Endothelial cell (in vitro differentiated cells): Measurements from ENCODE around the gene DNAH17. TPM values are rescaled to one million over a fixed set of nuclear protein-coding genes. Genes with fewer than 3 reads are reported as not detected.

ENCODE experiments used
- DNase-seq: peaks from one replicate; pipeline ENCODE4 v3.0.0; 2021; ENCODE audit warnings: low spot score
- H3K27ac Mint-ChIP-seq: one replicate; pipeline ENCODE4 v1.8.0; 2021; ENCODE audit warnings: mixed read lengths, inconsistent platforms; ENCODE audit not compliant: unreplicated experiment
- H3K27me3 Mint-ChIP-seq: one replicate; pipeline ENCODE4 v1.8.0; 2021; ENCODE audit warnings: mild to moderate bottlenecking, moderate library complexity, mixed read lengths, inconsistent platforms; ENCODE audit not compliant: unreplicated experiment
- H3K36me3 Mint-ChIP-seq: one replicate; pipeline ENCODE4 v1.8.0; 2021; ENCODE audit warnings: mild to moderate bottlenecking, low read depth, mixed read lengths, inconsistent platforms; ENCODE audit not compliant: unreplicated experiment
- H3K4me1 Mint-ChIP-seq: one replicate; pipeline ENCODE4 v1.8.0; 2021; ENCODE audit warnings: mild to moderate bottlenecking, mixed read lengths, inconsistent platforms; ENCODE audit not compliant: unreplicated experiment
- H3K4me3 Mint-ChIP-seq: one replicate; pipeline ENCODE4 v1.8.0; 2021; ENCODE audit warnings: mild to moderate bottlenecking, mixed read lengths, inconsistent platforms; ENCODE audit not compliant: unreplicated experiment
- H3K9me3 Mint-ChIP-seq: one replicate; pipeline ENCODE4 v1.8.0; 2021; ENCODE audit warnings: mixed read lengths, inconsistent platforms; ENCODE audit not compliant: unreplicated experiment
- CTCF ChIP-seq: fragments of 200-600 bp; sonication (generic); IDR thresholded peaks from one replicate; pipeline ENCODE4 v1.5.0; 2021; ENCODE audit warnings: antibody characterized with exemption; ENCODE audit not compliant: unreplicated experiment
- total RNA-seq: library from RNA; stranded (reverse); fragmentation: NEBNext Ultra II Directional; extraction: Animal tissue kit (Norgen Biotek cat#: 25700); gene quantifications from one replicate; pipeline ENCODE4 v1.2.1, GENCODE V29; 2021; ENCODE audit not compliant: unreplicated experiment

DNAH17 gene
- total RNA-seq, 1 donor from 2014 or later = 1.0 TPM

- no peaks in the 10 kb centered on the region for H3K4me1 Mint-ChIP-seq
- peaks cover 3% of the 10 kb centered on the region for H3K27me3 Mint-ChIP-seq
- H3K4me3 Mint-ChIP-seq = no peak overlapping the region
- peak overlapping the region; percentile 30 for H3K27ac Mint-ChIP-seq
- DNase-seq = no peak
- TF ChIP-seq CTCF = no peak
- no peaks in the 10 kb centered on the region for H3K36me3 Mint-ChIP-seq
- no peaks in the 10 kb centered on the region for H3K9me3 Mint-ChIP-seq
Observed at GRCh38 chr17:78621720-78622490, 44.7 kb upstream of the DNAH17 start.

GRCh38 chr17:78620099-78620498, 42.9 kb upstream of the DNAH17 start:
- no peaks in the 10 kb centered on the region for H3K4me1 Mint-ChIP-seq
- H3K4me3 Mint-ChIP-seq = no peak overlapping the region
- TF ChIP-seq CTCF = no peak
- H3K9me3 Mint-ChIP-seq = no peaks in the 10 kb centered on the region
- peaks cover 3% of the 10 kb centered on the region for H3K27me3 Mint-ChIP-seq
- DNase-seq = no peak
- H3K36me3 Mint-ChIP-seq = no peaks in the 10 kb centered on the region
- peak overlapping the region; percentile 59 for H3K27ac Mint-ChIP-seq

- H3K9me3 Mint-ChIP-seq = no peaks in the 10 kb centered on the region
- H3K27ac Mint-ChIP-seq = no peak overlapping the region
- no peaks in the 10 kb centered on the region for H3K36me3 Mint-ChIP-seq
- no peaks in the 10 kb centered on the region for H3K4me1 Mint-ChIP-seq
- no peak overlapping the region for H3K4me3 Mint-ChIP-seq
- peaks cover 3% of the 10 kb centered on the region for H3K27me3 Mint-ChIP-seq
- DNase-seq = no peak
- TF ChIP-seq CTCF = no peak
Observed at GRCh38 chr17:78619334-78619733, 42.1 kb upstream of the DNAH17 start.

- TF ChIP-seq CTCF = no peak
- H3K27me3 Mint-ChIP-seq = peaks cover 2% of the 10 kb centered on the region
Observed at GRCh38 chr17:78618264-78619066, 41.3 kb upstream of the DNAH17 start.

More at GRCh38 chr17:78618264-78619066, 41.3 kb upstream of the DNAH17 start:
- no peak for DNase-seq
- Mint-ChIP-seq H3K4me3 (no peak overlapping the region), H3K9me3 (no peaks in the 10 kb centered on the region), H3K4me1 (no peaks in the 10 kb centered on the region), H3K27ac (no peak overlapping the region), H3K36me3 (no peaks in the 10 kb centered on the region)
